Measurements from ENCODE around the gene C1orf232. TPM values are rescaled to one million over a fixed set of nuclear protein-coding genes. Genes with fewer than 3 reads are reported as not detected.

Gene C1orf232
- total RNA-seq, 1 donor from 2014 or later, result not detected

GRCh38 chr1:26169669-26170471 lies 1.1 kb upstream of the C1orf232 start, which contains the start of gene ZNF593:
Gene ZNF593 (plus strand): TSS chr1:26169908. CDS start chr1:26169984, 76 bp downstream.
- TF ChIP-seq CTCF (IDR thresholded peaks at IDR 0.05) (peak; percentile 83), EZH2 (IDR thresholded peaks at IDR 0.05) (no peak)
- H3K27ac Mint-ChIP-seq, result peak within 1 kb of the TSS; percentile 97
- no peaks in the 10 kb centered on the region for H3K36me3 Mint-ChIP-seq

GRCh38 chr1:26169198-26169554 lies 413 bp upstream of the C1orf232 start:
- Mint-ChIP-seq H3K4me3 (peak overlapping the region; percentile 89), H3K9me3 (no peaks in the 10 kb centered on the region), H3K4me1 (peaks cover 57% of the 10 kb centered on the region), H3K27me3 (ENCODE audit: insufficient read depth, low read depth) (peaks cover 29% of the 10 kb centered on the region), H3K36me3 (no peaks in the 10 kb centered on the region), H3K27ac (peak overlapping the region; percentile 97)
- H3K36me3 ChIP-seq, result no peaks in the 10 kb centered on the region
- peak overlapping the region; percentile 56 for H3K27ac ChIP-seq
- no peak overlapping the region for H3K9ac ChIP-seq
- peak overlapping the region; percentile 77 for H3K4me3 ChIP-seq
- peaks cover 3% of the 10 kb centered on the region for H4K20me1 ChIP-seq (ENCODE audit: low read depth)
- H3F3A ChIP-seq (ENCODE audit: low read depth), result peaks cover 34% of the 10 kb centered on the region
- H2AFZ ChIP-seq (replicated peaks), result no peak overlapping the region
- no peak for DNase-seq (ENCODE audit: low spot score)
- H3K79me2 ChIP-seq (ENCODE audit: low read depth), result peaks cover 13% of the 10 kb centered on the region
- TF ChIP-seq EZH2 (IDR thresholded peaks at IDR 0.05), result no peak
- no peak for TF ChIP-seq EZH2phosphoT487 (IDR thresholded peaks at IDR 0.05)
- no peak for TF ChIP-seq CTCF (IDR thresholded peaks at IDR 0.05)
- peaks cover 11% of the 10 kb centered on the region for H3K27me3 ChIP-seq
- H3K9me3 ChIP-seq (ENCODE audit: low read depth), result no peaks in the 10 kb centered on the region
- H3K4me1 ChIP-seq, result peaks cover 44% of the 10 kb centered on the region
- H3K4me2 ChIP-seq, result peak overlapping the region; percentile 98

More at GRCh38 chr1:26169669-26170471, 1.1 kb upstream of the C1orf232 start, which contains the start of gene ZNF593:
- H3K27ac ChIP-seq, result peak within 1 kb of the TSS; percentile 56
- peak within 1 kb of the TSS; percentile 44 for H2AFZ ChIP-seq (replicated peaks)
- H3F3A ChIP-seq (ENCODE audit: low read depth), result peaks cover 28% of the 10 kb centered on the region
- H3K4me3 ChIP-seq, result peak within 1 kb of the TSS; percentile 77
- no peaks in the 10 kb centered on the region for H3K9me3 ChIP-seq (ENCODE audit: low read depth)
- H4K20me1 ChIP-seq (ENCODE audit: low read depth), result peaks cover 3% of the 10 kb centered on the region
- H3K4me1 Mint-ChIP-seq, result peaks cover 52% of the 10 kb centered on the region
- H3K4me3 Mint-ChIP-seq, result peak within 1 kb of the TSS; percentile 89
- H3K27me3 Mint-ChIP-seq (ENCODE audit: insufficient read depth, low read depth), result peaks cover 25% of the 10 kb centered on the region
- no peaks in the 10 kb centered on the region for H3K9me3 Mint-ChIP-seq
- peaks cover 13% of the 10 kb centered on the region for H3K79me2 ChIP-seq (ENCODE audit: low read depth)
- H3K4me2 ChIP-seq, result peak within 1 kb of the TSS; percentile 98
- peaks cover 4% of the 10 kb centered on the region for H3K27me3 ChIP-seq
- peak within 1 kb of the TSS; percentile 71 for H3K9ac ChIP-seq
- DNase-seq (ENCODE audit: low spot score), result peak; percentile 95
- H3K36me3 ChIP-seq, result no peaks in the 10 kb centered on the region
- peaks cover 40% of the 10 kb centered on the region for H3K4me1 ChIP-seq

GRCh38 chr1:26166719-26167281 lies 2.0 kb downstream of the C1orf232 start:
- Histone ChIP-seq H3K27ac (no peak overlapping the region), H3K4me1 (peaks cover 45% of the 10 kb centered on the region), H3K9me3 (ENCODE audit: low read depth) (no peaks in the 10 kb centered on the region), H3K27me3 (peaks cover 33% of the 10 kb centered on the region), H2AFZ (replicated peaks) (no peak overlapping the region), H3F3A (ENCODE audit: low read depth) (peaks cover 50% of the 10 kb centered on the region), H3K4me2 (no peak overlapping the region), H3K4me3 (no peak overlapping the region), H3K36me3 (no peaks in the 10 kb centered on the region), H4K20me1 (ENCODE audit: low read depth) (peaks cover 3% of the 10 kb centered on the region), H3K79me2 (ENCODE audit: low read depth) (peaks cover 13% of the 10 kb centered on the region), H3K9ac (no peak overlapping the region)
- Mint-ChIP-seq H3K9me3 (no peaks in the 10 kb centered on the region), H3K36me3 (no peaks in the 10 kb centered on the region), H3K4me1 (peaks cover 64% of the 10 kb centered on the region), H3K27me3 (ENCODE audit: insufficient read depth, low read depth) (peaks cover 37% of the 10 kb centered on the region), H3K4me3 (peak overlapping the region; percentile 14), H3K27ac (peak overlapping the region; percentile 19)
- no peak for DNase-seq (ENCODE audit: low spot score)
- TF ChIP-seq EZH2 (IDR thresholded peaks at IDR 0.05), result no peak
- no peak for TF ChIP-seq CTCF (IDR thresholded peaks at IDR 0.05)
- TF ChIP-seq EZH2phosphoT487 (IDR thresholded peaks at IDR 0.05), result no peak

All from neural progenitor cell (in vitro differentiated cells).